Gastrocnemius medialis (tissue), 4 donors: ENCODE data around the gene TMEM175.

ENCODE experiments used
- POLR2A ChIP-seq, 2 donors: fragments of 450-650 bp; IDR thresholded peaks; one replicate each; pipeline ENCODE4 v1.6.1; 2017; ENCODE audit warnings: antibody characterized with exemption in 2 of 2, mild to moderate bottlenecking in 2 of 2, moderate library complexity in 2 of 2
- TF ChIP-seq, protein P1 (sequence below), 5 experiments: fragments of 450-650 bp in 3 of 5; fragments of 200-600 bp in 2 of 5; sonication (generic) in 2 of 5; IDR thresholded peaks in 4 of 5; conservative IDR thresholded peaks in 1 of 5; 1 replicate in 4 of 5; 2 replicates in 1 of 5; pipeline ENCODE4 v1.5.1; 2016 to 2019; ENCODE audit warnings: antibody characterized with exemption in 5 of 5, mild to moderate bottlenecking in 3 of 5, moderate library complexity in 3 of 5

GRCh38 chr4:954211-955020, 22.2 kb downstream of the TMEM175 start:
- TF ChIP-seq, protein P1, sequence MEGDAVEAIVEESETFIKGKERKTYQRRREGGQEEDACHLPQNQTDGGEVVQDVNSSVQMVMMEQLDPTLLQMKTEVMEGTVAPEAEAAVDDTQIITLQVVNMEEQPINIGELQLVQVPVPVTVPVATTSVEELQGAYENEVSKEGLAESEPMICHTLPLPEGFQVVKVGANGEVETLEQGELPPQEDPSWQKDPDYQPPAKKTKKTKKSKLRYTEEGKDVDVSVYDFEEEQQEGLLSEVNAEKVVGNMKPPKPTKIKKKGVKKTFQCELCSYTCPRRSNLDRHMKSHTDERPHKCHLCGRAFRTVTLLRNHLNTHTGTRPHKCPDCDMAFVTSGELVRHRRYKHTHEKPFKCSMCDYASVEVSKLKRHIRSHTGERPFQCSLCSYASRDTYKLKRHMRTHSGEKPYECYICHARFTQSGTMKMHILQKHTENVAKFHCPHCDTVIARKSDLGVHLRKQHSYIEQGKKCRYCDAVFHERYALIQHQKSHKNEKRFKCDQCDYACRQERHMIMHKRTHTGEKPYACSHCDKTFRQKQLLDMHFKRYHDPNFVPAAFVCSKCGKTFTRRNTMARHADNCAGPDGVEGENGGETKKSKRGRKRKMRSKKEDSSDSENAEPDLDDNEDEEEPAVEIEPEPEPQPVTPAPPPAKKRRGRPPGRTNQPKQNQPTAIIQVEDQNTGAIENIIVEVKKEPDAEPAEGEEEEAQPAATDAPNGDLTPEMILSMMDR (IDR thresholded peaks at IDR 0.05 in 4 of 5, conservative IDR thresholded peaks at IDR 0.05 in 1 of 5) = no peak
- TF ChIP-seq POLR2A (IDR thresholded peaks at IDR 0.05) = no peak
